Measurements from ENCODE around the gene EP400.

DNA sequence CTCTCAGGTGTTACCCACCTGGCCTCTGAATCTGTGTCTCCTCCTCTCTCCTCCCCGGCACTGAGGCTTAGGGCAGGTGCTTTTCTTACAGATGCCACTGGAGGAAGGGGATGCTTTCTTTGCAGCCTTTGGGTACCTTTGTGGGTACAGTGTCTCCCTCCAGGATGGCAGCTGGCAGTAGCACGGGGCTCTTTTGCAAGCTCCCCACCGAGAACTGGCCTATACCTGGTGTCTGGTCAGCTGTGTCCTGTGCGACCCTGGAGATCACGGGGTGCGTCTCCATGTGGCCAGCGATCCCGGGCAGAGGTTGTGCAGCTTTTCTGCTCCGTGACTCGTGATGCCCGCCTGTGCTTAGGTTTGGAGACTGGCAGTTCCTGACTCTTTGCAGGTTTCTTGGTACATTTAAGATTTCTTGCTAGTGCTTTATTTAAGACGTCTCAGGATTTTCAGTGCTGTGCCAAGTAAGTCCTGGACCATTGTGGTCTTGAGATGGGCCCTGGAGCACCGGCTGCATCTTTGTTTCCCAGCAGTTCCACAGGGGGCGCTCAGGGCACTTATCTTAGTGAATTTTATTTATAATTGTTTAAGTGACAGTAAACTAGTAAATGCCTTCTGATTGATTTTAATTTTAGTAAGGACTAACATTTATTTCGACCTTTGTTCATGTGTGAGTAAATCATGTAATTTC is 125.4 kb downstream of the EP400 start:
- TF ChIP-seq POLR2A (IDR thresholded peaks at IDR 0.05) (no peak), CTCF (IDR thresholded peaks at IDR 0.05) (no peak)
